Measurements from ENCODE around the gene PRAMEF5. TPM values are rescaled to one million over a fixed set of nuclear protein-coding genes. Genes with fewer than 3 reads are reported as not detected.
"Not testable (repeated sequence)": the region's sequence is repeated elsewhere in the genome, so short reads cannot be mapped to it uniquely, and the experiment has no call there.

PRAMEF5 gene
- polyA plus RNA-seq, 3 donors: not detected

DNA sequence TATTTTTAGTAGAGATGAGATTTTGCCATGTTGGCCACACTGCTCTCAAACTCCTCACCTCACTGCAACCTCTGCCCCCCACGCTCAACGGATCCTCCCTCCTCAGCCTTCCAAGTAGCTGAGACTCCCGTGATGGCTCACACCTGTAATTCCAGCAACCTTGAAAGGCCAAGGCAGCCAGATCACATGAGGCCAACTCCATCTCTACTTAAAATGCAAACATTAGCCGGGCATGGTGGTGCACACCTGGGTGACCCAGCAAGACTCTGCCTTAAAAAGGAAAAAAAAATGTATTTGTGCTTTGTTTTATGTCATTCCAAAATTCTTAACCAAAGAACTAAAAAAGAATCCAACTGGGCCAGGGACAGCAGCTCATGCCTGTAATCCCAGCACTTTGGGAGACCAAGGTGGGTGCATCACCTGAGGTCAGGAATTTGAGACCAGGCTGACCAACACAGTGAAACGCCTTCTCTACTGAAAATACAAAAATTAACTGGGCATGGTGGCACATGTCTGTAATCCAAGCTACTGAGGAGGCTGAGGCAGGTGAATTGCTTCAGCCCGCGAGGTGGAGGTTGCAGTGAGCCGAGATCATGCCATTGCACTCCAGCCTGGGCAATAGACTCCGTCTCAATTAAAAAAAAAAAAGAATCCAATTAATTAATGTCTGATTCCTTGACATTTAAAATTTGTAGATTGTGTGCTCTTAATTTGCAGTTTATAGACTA lies 10.3 kb upstream of the PRAMEF5 start:
- peak overlapping the region in 1 of 2 donors; percentile 19 for H3K4me3 Mint-ChIP-seq
- H3K27me3 ChIP-seq (ENCODE audit: control insufficient read depth in 2 of 2, insufficient read depth in 2 of 2, low read length in 2 of 2); intact Hi-C loops (cut with micrococcal nuclease); H2AFZ ChIP-seq (ENCODE audit: insufficient read depth, low read depth, low read length, poor library complexity, severe bottlenecking); H3K9me3 Mint-ChIP-seq; H3K9ac ChIP-seq (ENCODE audit: insufficient read depth, low read length, poor library complexity, severe bottlenecking); H3K27ac Mint-ChIP-seq; H3K36me3 Mint-ChIP-seq; H3K4me1 ChIP-seq (ENCODE audit: control insufficient read depth in 1 of 2, insufficient read depth in 2 of 2, low read length in 2 of 2); H3K9me3 ChIP-seq (replicated peaks in 1 of 2; ENCODE audit: control insufficient read depth in 1 of 2, insufficient read depth in 1 of 2, low read length in 2 of 2); H3K4me3 ChIP-seq (replicated peaks in 1 of 3; ENCODE audit: low read depth in 2 of 3, low read length in 3 of 3); H4K20me1 ChIP-seq (ENCODE audit: insufficient read depth, low read length); H3K27ac ChIP-seq (ENCODE audit: low read depth in 1 of 2, low read length in 2 of 2); H3K4me1 Mint-ChIP-seq; H3K79me2 ChIP-seq (ENCODE audit: insufficient read depth, low read length); DNase-seq; H3K36me3 ChIP-seq (replicated peaks in 1 of 2; ENCODE audit: control insufficient read depth in 1 of 2, insufficient read depth in 2 of 2, low read length in 2 of 2); H3K4me2 ChIP-seq (replicated peaks; ENCODE audit: extremely low read depth, low read length, poor library complexity, severe bottlenecking): not testable (repeated sequence)
- 96% methylated on average over 7 of the region's 9 CpGs for WGBS (ENCODE audit: insufficient coverage)
- H3K27me3 Mint-ChIP-seq (ENCODE audit: low read depth in 3 of 3): peaks cover 7 to 16% (median 8%) of the 10 kb centered on the region in 3 donors

DNA sequence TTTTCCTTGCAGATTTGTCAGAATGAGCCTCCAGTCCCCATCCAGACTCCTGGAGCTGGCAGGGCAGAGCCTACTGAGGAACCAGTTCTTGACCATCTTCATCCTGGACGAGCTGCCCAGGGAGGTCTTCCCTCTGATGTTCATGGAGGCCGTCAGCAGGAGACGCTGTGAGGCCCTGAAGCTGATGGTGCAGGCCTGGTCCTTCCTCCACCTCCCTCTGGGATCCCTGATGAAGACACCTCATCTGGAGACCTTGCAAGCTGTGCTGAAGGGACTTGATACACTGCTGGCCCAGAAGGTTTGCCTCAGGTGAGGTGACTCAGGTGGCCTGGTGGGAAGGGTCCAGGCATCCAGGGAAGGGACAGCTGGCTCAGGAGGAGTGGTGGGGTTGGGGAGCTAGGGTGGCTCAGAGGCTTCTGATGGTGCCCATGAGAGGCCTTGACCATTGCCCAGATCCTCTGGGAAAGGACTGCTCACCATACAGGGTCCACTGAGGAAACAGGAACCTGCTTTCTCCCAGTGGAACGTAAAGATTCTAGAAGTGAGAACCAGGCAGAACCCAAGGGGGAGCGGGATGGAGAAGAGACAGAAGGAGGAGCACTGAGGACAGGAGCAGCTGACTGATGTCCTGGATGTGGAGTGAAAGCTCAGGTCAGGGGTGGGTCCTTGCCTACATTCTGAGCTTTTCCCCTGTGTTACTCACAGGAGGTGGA lies 8.0 kb upstream of the PRAMEF5 start:
- H3K36me3 ChIP-seq (replicated peaks in 1 of 2; ENCODE audit: control insufficient read depth in 1 of 2, insufficient read depth in 2 of 2, low read length in 2 of 2); H3K4me3 Mint-ChIP-seq; H3K4me1 Mint-ChIP-seq; H2AFZ ChIP-seq (ENCODE audit: insufficient read depth, low read depth, low read length, poor library complexity, severe bottlenecking); H3K4me2 ChIP-seq (replicated peaks; ENCODE audit: extremely low read depth, low read length, poor library complexity, severe bottlenecking); H3K27me3 ChIP-seq (ENCODE audit: control insufficient read depth in 2 of 2, insufficient read depth in 2 of 2, low read length in 2 of 2); H3K79me2 ChIP-seq (ENCODE audit: insufficient read depth, low read length); H3K9ac ChIP-seq (ENCODE audit: insufficient read depth, low read length, poor library complexity, severe bottlenecking); H3K36me3 Mint-ChIP-seq; H4K20me1 ChIP-seq (ENCODE audit: insufficient read depth, low read length); H3K9me3 Mint-ChIP-seq; H3K27ac ChIP-seq (ENCODE audit: low read depth in 1 of 2, low read length in 2 of 2); H3K9me3 ChIP-seq (replicated peaks in 1 of 2; ENCODE audit: control insufficient read depth in 1 of 2, insufficient read depth in 1 of 2, low read length in 2 of 2); H3K4me1 ChIP-seq (ENCODE audit: control insufficient read depth in 1 of 2, insufficient read depth in 2 of 2, low read length in 2 of 2); H3K4me3 ChIP-seq (replicated peaks in 1 of 3; ENCODE audit: low read depth in 2 of 3, low read length in 3 of 3); H3K27ac Mint-ChIP-seq; intact Hi-C loops (cut with micrococcal nuclease); DNase-seq: not testable (repeated sequence)
- peaks cover 6 to 13% (median 7%) of the 10 kb centered on the region in 3 donors for H3K27me3 Mint-ChIP-seq (ENCODE audit: low read depth in 3 of 3)
- WGBS (ENCODE audit: insufficient coverage): 85% methylated on average over 5 of the region's 5 CpGs

DNA sequence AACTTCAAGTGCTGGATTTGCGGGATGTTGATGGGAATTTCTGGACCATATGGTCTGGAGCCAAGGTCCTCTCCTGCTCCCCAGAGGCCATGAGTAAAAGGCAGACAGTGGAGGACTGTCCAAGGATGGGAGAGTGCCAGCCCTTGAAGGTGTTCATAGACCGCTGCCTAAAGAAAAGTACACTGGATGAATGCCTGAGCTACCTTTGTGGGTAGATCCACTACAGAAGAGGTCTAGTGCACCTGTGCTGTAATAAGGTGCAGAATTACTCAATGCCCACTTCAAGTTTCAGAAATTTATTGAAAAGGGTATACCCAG lies 7.5 kb upstream of the PRAMEF5 start:
- H3K4me3 Mint-ChIP-seq; intact Hi-C loops (cut with micrococcal nuclease): not testable (repeated sequence)

DNA sequence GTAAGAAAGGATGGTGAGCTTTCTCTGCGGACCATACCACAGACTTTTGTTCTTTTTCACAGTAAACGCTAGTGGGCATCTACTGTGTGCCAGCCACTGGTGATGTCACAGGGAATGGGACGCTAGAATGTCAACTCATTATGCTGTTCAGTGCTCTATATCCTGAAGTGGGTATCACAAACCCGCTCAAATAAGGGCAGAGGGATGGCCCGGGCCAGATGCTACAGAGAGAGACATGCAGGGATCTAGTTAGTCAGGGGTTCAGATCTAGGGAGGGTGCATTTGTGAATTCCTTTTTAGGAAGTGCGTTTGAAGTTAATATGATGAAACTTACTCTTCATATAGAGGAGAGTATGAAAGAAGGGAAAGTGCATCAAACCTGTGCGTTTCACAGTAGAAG lies 6.9 kb upstream of the PRAMEF5 start:
- H3K9me3 Mint-ChIP-seq; H2AFZ ChIP-seq (ENCODE audit: insufficient read depth, low read depth, low read length, poor library complexity, severe bottlenecking); H3K9me3 ChIP-seq (replicated peaks in 1 of 2; ENCODE audit: control insufficient read depth in 1 of 2, insufficient read depth in 1 of 2, low read length in 2 of 2); H3K79me2 ChIP-seq (ENCODE audit: insufficient read depth, low read length); intact Hi-C loops (cut with micrococcal nuclease); H3K4me3 ChIP-seq (replicated peaks in 1 of 3; ENCODE audit: low read depth in 2 of 3, low read length in 3 of 3); H3K4me2 ChIP-seq (replicated peaks; ENCODE audit: extremely low read depth, low read length, poor library complexity, severe bottlenecking); H3K27ac Mint-ChIP-seq; H3K4me1 Mint-ChIP-seq; H3K27me3 Mint-ChIP-seq (ENCODE audit: low read depth in 3 of 3); H4K20me1 ChIP-seq (ENCODE audit: insufficient read depth, low read length); H3K4me3 Mint-ChIP-seq; H3K4me1 ChIP-seq (ENCODE audit: control insufficient read depth in 1 of 2, insufficient read depth in 2 of 2, low read length in 2 of 2); DNase-seq; H3K27me3 ChIP-seq (ENCODE audit: control insufficient read depth in 2 of 2, insufficient read depth in 2 of 2, low read length in 2 of 2); H3K36me3 ChIP-seq (replicated peaks in 1 of 2; ENCODE audit: control insufficient read depth in 1 of 2, insufficient read depth in 2 of 2, low read length in 2 of 2); H3K9ac ChIP-seq (ENCODE audit: insufficient read depth, low read length, poor library complexity, severe bottlenecking); H3K36me3 Mint-ChIP-seq; H3K27ac ChIP-seq (ENCODE audit: low read depth in 1 of 2, low read length in 2 of 2): not testable (repeated sequence)
- 100% methylated on average over 2 of the region's 7 CpGs for WGBS (ENCODE audit: insufficient coverage)

More for the DNA sequence above, 7.5 kb upstream of the PRAMEF5 start:
- H3K4me1 Mint-ChIP-seq; H3K36me3 Mint-ChIP-seq; H3K4me2 ChIP-seq (replicated peaks; ENCODE audit: extremely low read depth, low read length, poor library complexity, severe bottlenecking); H3K9ac ChIP-seq (ENCODE audit: insufficient read depth, low read length, poor library complexity, severe bottlenecking); H3K27ac ChIP-seq (ENCODE audit: low read depth in 1 of 2, low read length in 2 of 2); H3K36me3 ChIP-seq (replicated peaks in 1 of 2; ENCODE audit: control insufficient read depth in 1 of 2, insufficient read depth in 2 of 2, low read length in 2 of 2); H3K9me3 ChIP-seq (replicated peaks in 1 of 2; ENCODE audit: control insufficient read depth in 1 of 2, insufficient read depth in 1 of 2, low read length in 2 of 2); H3K79me2 ChIP-seq (ENCODE audit: insufficient read depth, low read length); H4K20me1 ChIP-seq (ENCODE audit: insufficient read depth, low read length); H3K27ac Mint-ChIP-seq; H3K4me1 ChIP-seq (ENCODE audit: control insufficient read depth in 1 of 2, insufficient read depth in 2 of 2, low read length in 2 of 2); H3K27me3 ChIP-seq (ENCODE audit: control insufficient read depth in 2 of 2, insufficient read depth in 2 of 2, low read length in 2 of 2); DNase-seq; H3K4me3 ChIP-seq (replicated peaks in 1 of 3; ENCODE audit: low read depth in 2 of 3, low read length in 3 of 3); H3K9me3 Mint-ChIP-seq; H2AFZ ChIP-seq (ENCODE audit: insufficient read depth, low read depth, low read length, poor library complexity, severe bottlenecking): not testable (repeated sequence)
- peaks cover 6 to 13% (median 7%) of the 10 kb centered on the region in 3 donors for H3K27me3 Mint-ChIP-seq (ENCODE audit: low read depth in 3 of 3)
- 89% methylated on average over 2 of the region's 2 CpGs for WGBS (ENCODE audit: insufficient coverage)

Measured in CD14-positive monocyte (primary cell).